Fibroblast of lung (primary cell): Measurements from ENCODE around the gene BMPR1A.

Experiments
- CTCF ChIP-seq, 2 donors: IDR thresholded peaks in 1 of 2; conservative IDR thresholded peaks in 1 of 2; 1 replicate in 1 of 2; 2 replicates in 1 of 2; pipeline ENCODE4 v1.5.1; 2011 to 2012; ENCODE audit warnings: low read length in 2 of 2, control low read depth in 1 of 2, inconsistent platforms in 1 of 2, low read depth in 1 of 2, mild to moderate bottlenecking in 1 of 2
- EZH2 ChIP-seq: IDR thresholded peaks from 2 replicates; pipeline ENCODE4 v1.5.1; 2012; ENCODE audit warnings: low read length, control low read depth, mild to moderate bottlenecking; ENCODE audit errors: missing control alignments

- no peak for TF ChIP-seq CTCF (conservative IDR thresholded peaks at IDR 0.05 in 1 of 2, IDR thresholded peaks at IDR 0.05 in 1 of 2; ENCODE audit: low read depth in 1 of 2, low read length in 2 of 2)
- TF ChIP-seq EZH2: no peak
Measured at GRCh38 chr10:86972613-86973380, 216.4 kb downstream of the BMPR1A start.
